Endothelial cell of umbilical vein (primary cell): Measurements from ENCODE around the gene LAD1. TPM values are rescaled to one million over a fixed set of nuclear protein-coding genes. Genes with fewer than 3 reads are reported as not detected.

Source experiments
- BruUV-seq: library from RNA; stranded (reverse); fragments of 400-500 nt; replicated peaks from 2 replicates; lab custom pipeline; 2021; lab: Mats Ljungman, UMichigan
- CTCF ChIA-PET: fragments of 300-600, 350-600 bp; sonication (Branson Sonifier 250); formaldehyde crosslinking; loops from one replicate; lab custom pipeline; 2021; ENCODE audit warnings: antibody characterized with exemption, inconsistent platforms; lab: Charles Lee
- POLR2A ChIA-PET: fragments of 300-600, 350-600 bp; sonication (Branson Sonifier 250); formaldehyde crosslinking; loops from one replicate; lab custom pipeline; 2021; ENCODE audit warnings: antibody characterized with exemption, inconsistent platforms; lab: Charles Lee
- DNase-seq: peaks from one replicate; pipeline ENCODE4 v3.0.0-alpha.2; 2011; ENCODE audit warnings: low read depth, low spot score
- FAIRE-seq: peaks from 2 replicates; lab custom pipeline; 2011; peaks lifted over from hg19 to GRCh38; lab: Jason Lieb, UNC
- H2AFZ ChIP-seq: 2 replicates; pipeline ENCODE4 v1.6.0; 2012; ENCODE audit warnings: low read depth, low read length, control low read depth, inconsistent platforms
- H3K27ac ChIP-seq: 2 replicates; pipeline ENCODE4 v1.5.1; 2011; ENCODE audit warnings: low read depth, mild to moderate bottlenecking, control low read depth, low read length, moderate library complexity; ENCODE audit not compliant: insufficient read depth
- H3K27me3 ChIP-seq, 2 experiments: 2 replicates each; pipeline versions ENCODE4 v1.6.0 to v1.6.1; 2011; ENCODE audit warnings: low read length in 2 of 2, mixed read lengths in 1 of 2; ENCODE audit not compliant: control insufficient read depth in 2 of 2, insufficient read depth in 2 of 2
- H3K36me3 ChIP-seq, 2 experiments: 2 replicates in 1 of 2; 3 replicates in 1 of 2; pipeline ENCODE4 v1.5.1; 2011; ENCODE audit warnings: low read length in 2 of 2, mild to moderate bottlenecking in 1 of 2, moderate library complexity in 1 of 2; ENCODE audit not compliant: control insufficient read depth in 2 of 2, insufficient read depth in 2 of 2; ENCODE audit errors: extremely low read depth in 1 of 2
- H3K4me1 ChIP-seq: 3 replicates; pipeline ENCODE4 v1.5.1; 2011; ENCODE audit warnings: mild to moderate bottlenecking, low read length; ENCODE audit not compliant: control insufficient read depth, insufficient read depth; ENCODE audit errors: extremely low read depth
- H3K4me2 ChIP-seq: 2 replicates; pipeline ENCODE4 v1.6.1; 2011; ENCODE audit warnings: low read length, control low read depth, mixed read lengths; ENCODE audit not compliant: insufficient read depth
- H3K4me3 ChIP-seq, 3 experiments: fragments of 200-600 bp in 1 of 3; sonication (generic), shearing (Covaris generic) in 1 of 3; replicated peaks in 1 of 3; 2 replicates each; pipeline ENCODE4 v1.5.1; 2011 to 2016; ENCODE audit warnings: control low read depth in 3 of 3, low read length in 3 of 3, mild to moderate bottlenecking in 2 of 3, inconsistent platforms in 1 of 3, low read depth in 1 of 3, moderate library complexity in 1 of 3; ENCODE audit not compliant: insufficient read depth in 1 of 3
- H3K79me2 ChIP-seq: 2 replicates; pipeline ENCODE4 v1.6.0; 2012; ENCODE audit warnings: low read length, inconsistent platforms; ENCODE audit not compliant: control insufficient read depth, insufficient read depth
- H3K9ac ChIP-seq: replicated peaks from 2 replicates; pipeline ENCODE3; 2011; ENCODE audit warnings: low read length, control low read depth; ENCODE audit not compliant: insufficient read depth; ENCODE audit errors: extremely low read depth
- H3K9me1 ChIP-seq: replicated peaks from 3 replicates; pipeline ENCODE4 v1.6.0; 2011; ENCODE audit warnings: mild to moderate bottlenecking, low read length; ENCODE audit not compliant: control insufficient read depth, insufficient read depth; ENCODE audit errors: extremely low read depth
- H3K9me3 ChIP-seq: replicated peaks from 2 replicates; pipeline ENCODE4 v1.5.1; 2012; ENCODE audit warnings: low read length, inconsistent platforms; ENCODE audit not compliant: control insufficient read depth, insufficient read depth
- H4K20me1 ChIP-seq: replicated peaks from 2 replicates; pipeline ENCODE3; 2011; ENCODE audit warnings: mild to moderate bottlenecking, low read length; ENCODE audit not compliant: control insufficient read depth, insufficient read depth; ENCODE audit errors: extremely low read depth
- EZH2 ChIP-seq: IDR thresholded peaks from 2 replicates; pipeline ENCODE4 v1.6.1; 2012; ENCODE audit warnings: borderline replicate concordance, low read depth, mild to moderate bottlenecking, moderate library complexity, low read length, inconsistent platforms; ENCODE audit not compliant: severe bottlenecking
- FOS ChIP-seq: IDR thresholded peaks from 2 replicates; pipeline ENCODE4 v1.6.1; 2011; ENCODE audit warnings: mild to moderate bottlenecking, low read length, moderate library complexity, borderline replicate concordance; ENCODE audit not compliant: insufficient read depth
- GATA2 ChIP-seq: IDR thresholded peaks from 2 replicates; pipeline ENCODE4 v1.7.0; 2011; ENCODE audit warnings: low read depth, mild to moderate bottlenecking, moderate library complexity, mixed read lengths, low read length; ENCODE audit not compliant: insufficient read length, insufficient read depth
- JUN ChIP-seq: IDR thresholded peaks from 2 replicates; pipeline ENCODE4 v1.6.1; 2011; ENCODE audit warnings: borderline replicate concordance, low read depth; ENCODE audit not compliant: insufficient read length, insufficient read depth
- MYC ChIP-seq: IDR thresholded peaks from one replicate; pipeline ENCODE4 v1.6.1; 2011; ENCODE audit warnings: mild to moderate bottlenecking, low read depth, low read length
- POLR2A ChIP-seq: IDR thresholded peaks from 2 replicates; pipeline ENCODE4 v1.6.1; 2012; ENCODE audit warnings: low read depth, mild to moderate bottlenecking, control low read depth, low read length
- POLR2AphosphoS5 ChIP-seq: IDR thresholded peaks from 2 replicates; pipeline ENCODE4 v1.6.1; 2012; ENCODE audit warnings: low read depth, mild to moderate bottlenecking, control low read depth, low read length, moderate library complexity; ENCODE audit not compliant: insufficient read depth
- dilution Hi-C: fragments of 300-500 bp; cut with MboI; formaldehyde crosslinking; loops from one replicate; pipeline ENCODE4 v1.15.0; 2019; ENCODE audit warnings: low sequenced_read_pairs; ENCODE audit not compliant: extremely low pct_ligation_motif_present
- intact Hi-C: fragments of 100-400 bp; cut with micrococcal nuclease; formaldehyde crosslinking; loops from one replicate; pipeline ENCODE4 v1.10.0; 2022
- polyA plus RNA-seq, 4 experiments: library from polyadenylated mRNA; depleted of rRNA in 3 of 4; stranded (reverse) in 3 of 4; unstranded in 1 of 4; fragments of >200 nt; gene quantifications; 2 replicates each; pipeline versions ENCODE4 v1.2.1 to v1.2.3, GENCODE V29; 2011 to 2012; ENCODE audit warnings: missing spikeins in 1 of 4
- total RNA-seq: library from RNA; stranded (reverse); gene quantifications from 2 replicates; pipeline ENCODE4 v1.2.3, GENCODE V29; 2021
- TF ChIP-seq, protein P1 (sequence below), 2 donors: IDR thresholded peaks; 1 replicate in 1 of 2; 2 replicates in 1 of 2; pipeline ENCODE4 v1.5.1; 2011; ENCODE audit warnings: low read length in 2 of 2, mild to moderate bottlenecking in 2 of 2, moderate library complexity in 2 of 2, control low read depth in 1 of 2, inconsistent platforms in 1 of 2, low read depth in 1 of 2; ENCODE audit not compliant: insufficient read depth in 1 of 2; ENCODE audit errors: extremely low read depth in 1 of 2
- TF ChIP-seq, protein P2 (sequence below): IDR thresholded peaks from 2 replicates; pipeline ENCODE4 v1.6.1; 2011; ENCODE audit not compliant: insufficient read depth, insufficient read length

The LAD1 gene
- total and polyA plus RNA-seq, 2 donors (not counting 3 experiments of a cell fraction or from before 2014, with no cell fraction given), result not detected

DNA sequence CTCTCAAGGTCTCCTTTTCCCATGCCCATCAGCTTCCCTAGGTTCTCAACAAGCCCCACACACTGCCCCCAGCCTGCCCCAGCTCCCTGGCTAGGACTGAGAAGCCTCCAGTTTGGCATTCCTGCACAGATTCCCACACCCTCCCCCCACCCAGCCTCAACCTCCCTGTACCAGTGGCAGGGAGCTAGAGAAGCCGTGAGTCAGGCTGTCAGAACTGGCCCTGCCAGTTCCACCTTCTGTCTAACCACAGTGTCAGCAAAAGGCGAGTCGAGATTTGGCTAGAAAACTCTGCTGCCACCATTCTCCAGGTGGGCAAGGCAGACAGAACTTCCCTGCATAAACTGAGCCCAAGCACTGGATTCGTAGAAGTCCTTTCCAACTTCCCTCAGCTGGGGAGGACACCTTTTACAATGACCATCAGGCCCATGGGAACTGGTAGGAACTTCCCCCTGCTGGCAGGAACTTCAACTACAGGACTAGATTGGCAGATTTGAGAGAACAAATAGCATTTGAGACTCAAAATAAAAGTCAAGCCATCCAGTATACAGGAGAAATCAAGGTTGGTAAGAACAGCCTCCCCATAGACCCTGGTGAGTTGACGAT, 52.7 kb downstream of the LAD1 start:
- H4K20me1 ChIP-seq, result no peaks in the 10 kb centered on the region
- H3K9me3 ChIP-seq, result no peaks in the 10 kb centered on the region
- no peak for TF ChIP-seq MYC
- TF ChIP-seq, protein P1, sequence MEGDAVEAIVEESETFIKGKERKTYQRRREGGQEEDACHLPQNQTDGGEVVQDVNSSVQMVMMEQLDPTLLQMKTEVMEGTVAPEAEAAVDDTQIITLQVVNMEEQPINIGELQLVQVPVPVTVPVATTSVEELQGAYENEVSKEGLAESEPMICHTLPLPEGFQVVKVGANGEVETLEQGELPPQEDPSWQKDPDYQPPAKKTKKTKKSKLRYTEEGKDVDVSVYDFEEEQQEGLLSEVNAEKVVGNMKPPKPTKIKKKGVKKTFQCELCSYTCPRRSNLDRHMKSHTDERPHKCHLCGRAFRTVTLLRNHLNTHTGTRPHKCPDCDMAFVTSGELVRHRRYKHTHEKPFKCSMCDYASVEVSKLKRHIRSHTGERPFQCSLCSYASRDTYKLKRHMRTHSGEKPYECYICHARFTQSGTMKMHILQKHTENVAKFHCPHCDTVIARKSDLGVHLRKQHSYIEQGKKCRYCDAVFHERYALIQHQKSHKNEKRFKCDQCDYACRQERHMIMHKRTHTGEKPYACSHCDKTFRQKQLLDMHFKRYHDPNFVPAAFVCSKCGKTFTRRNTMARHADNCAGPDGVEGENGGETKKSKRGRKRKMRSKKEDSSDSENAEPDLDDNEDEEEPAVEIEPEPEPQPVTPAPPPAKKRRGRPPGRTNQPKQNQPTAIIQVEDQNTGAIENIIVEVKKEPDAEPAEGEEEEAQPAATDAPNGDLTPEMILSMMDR (IDR thresholded peaks at IDR 0.05; ENCODE audit: extremely low read depth in 1 of 2, insufficient read depth in 1 of 2, low read depth in 1 of 2, low read length in 2 of 2), result peak; percentile 54 to 56
- peak; percentile 32 for DNase-seq
- intact Hi-C loops, result loop anchor here (1.0 kb wide), 1 partner anchor 92 kb away; no protein-coding TSS in a partner anchor
- H3K36me3 ChIP-seq, result no peaks in the 10 kb centered on the region
- ChIA-PET CTCF (interaction anchor here (0.9 to 4.0 kb wide), 20 partner anchors 9 to 374 kb away, joined by 3 to 34 read pairs (median 5); no protein-coding TSS in a partner anchor), POLR2A (no interaction called here)
- no peak overlapping the region for H2AFZ ChIP-seq
- H3K4me1 ChIP-seq, result no peaks in the 10 kb centered on the region
- dilution Hi-C loops, result no loop called here
- H3K4me2 ChIP-seq, result no peak overlapping the region
- no TSS peak for BruUV-seq
- no peaks in the 10 kb centered on the region for H3K79me2 ChIP-seq
- H3K9me1 ChIP-seq, result no peaks in the 10 kb centered on the region
- no peak overlapping the region for H3K9ac ChIP-seq
- peaks cover 6% of the 10 kb centered on the region in 2 experiments for H3K27me3 ChIP-seq
- H3K4me3 ChIP-seq, result no peak overlapping the region
- H3K27ac ChIP-seq, result no peak overlapping the region
- FAIRE-seq, result peak; percentile 92

DNA sequence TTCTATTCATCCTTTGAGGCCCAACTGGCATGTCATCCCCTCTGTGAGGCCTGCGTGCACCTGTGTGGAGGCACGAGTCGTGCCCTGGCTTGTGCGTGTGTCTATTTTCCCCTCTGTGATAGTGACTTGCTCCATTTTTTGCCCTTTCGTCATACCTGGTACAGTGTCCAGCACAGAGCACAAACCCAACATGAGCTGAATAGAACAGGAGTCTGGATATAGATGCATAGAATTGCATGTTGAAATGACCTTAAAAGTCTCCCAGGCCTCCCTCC, 54.1 kb downstream of the LAD1 start:
- Histone ChIP-seq H3K9ac (no peak overlapping the region), H3K27me3 (peaks cover 6 to 16% of the 10 kb centered on the region in 2 experiments), H3K79me2 (no peaks in the 10 kb centered on the region), H3K36me3 (no peaks in the 10 kb centered on the region), H3K4me1 (no peaks in the 10 kb centered on the region), H3K9me3 (no peaks in the 10 kb centered on the region), H3K4me2 (no peak overlapping the region), H3K4me3 (no peak overlapping the region), H3K9me1 (no peaks in the 10 kb centered on the region), H4K20me1 (no peaks in the 10 kb centered on the region), H3K27ac (no peak overlapping the region), H2AFZ (no peak overlapping the region)
- TF ChIP-seq MYC (no peak), FOS (no peak), POLR2AphosphoS5 (no peak), EZH2 (no peak), GATA2 (no peak), POLR2A (no peak), JUN (no peak)
- TF ChIP-seq, protein P2, sequence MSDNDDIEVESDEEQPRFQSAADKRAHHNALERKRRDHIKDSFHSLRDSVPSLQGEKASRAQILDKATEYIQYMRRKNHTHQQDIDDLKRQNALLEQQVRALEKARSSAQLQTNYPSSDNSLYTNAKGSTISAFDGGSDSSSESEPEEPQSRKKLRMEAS, result no peak
- TF ChIP-seq, protein P1 (IDR thresholded peaks at IDR 0.05; ENCODE audit: extremely low read depth in 1 of 2, insufficient read depth in 1 of 2, low read depth in 1 of 2, low read length in 2 of 2), result no peak
- FAIRE-seq (no peak), DNase-seq (no peak)
- dilution Hi-C loops, result no loop called here
- CTCF ChIA-PET, result interaction anchor here (0.8 to 2.6 kb wide), 7 partner anchors 11 to 90 kb away, joined by 3 to 12 read pairs (median 5); no protein-coding TSS in a partner anchor
- BruUV-seq, result no TSS peak
- intact Hi-C loops, result no loop called here
- POLR2A ChIA-PET, result no interaction called here
